ENCODE data around the gene PAXIP1. TPM values are rescaled to one million over a fixed set of nuclear protein-coding genes. Genes with fewer than 3 reads are reported as not detected.

The PAXIP1 gene
- total RNA-seq (2022; extraction: Qiagen RNA extraction) = 11.7 to 16.2 TPM (median 14.7 TPM) in 5 replicates

GRCh38 chr7:155003092-155003375 lies at the start of gene PAXIP1:
TSS of gene PAXIP1 (minus strand) at chr7:155003124. CDS start at chr7:155002929, 195 bp downstream.

Other genes with a start within 250 kb of the PAXIP1 start
- not detected in 5 replicates for gene HTR5A, start 67.2 kb upstream of the PAXIP1 start, total RNA-seq (2022; extraction: Qiagen RNA extraction)

Measured in A549 treated with dexamethasone at 1 μM for 4 hours (cell line).